ENCODE measurements around the gene SLC4A5.

- no peak for TF ChIP-seq POLR2AphosphoS5 (IDR thresholded peaks at IDR 0.05; ENCODE audit: insufficient read depth in 1 of 2, low read depth in 1 of 2)
- TF ChIP-seq CTCF (IDR thresholded peaks at IDR 0.05): no peak
- TF ChIP-seq POLR2A (IDR thresholded peaks at IDR 0.05): no peak
Measured at GRCh38 chr2:74364533-74365505, 21.6 kb upstream of the SLC4A5 start.
